ENCODE data around the gene NAIP.
"Not testable (repeated sequence)": the region's sequence is repeated elsewhere in the genome, so short reads cannot be mapped to it uniquely, and the experiment has no call there.

NAIP gene

DNA sequence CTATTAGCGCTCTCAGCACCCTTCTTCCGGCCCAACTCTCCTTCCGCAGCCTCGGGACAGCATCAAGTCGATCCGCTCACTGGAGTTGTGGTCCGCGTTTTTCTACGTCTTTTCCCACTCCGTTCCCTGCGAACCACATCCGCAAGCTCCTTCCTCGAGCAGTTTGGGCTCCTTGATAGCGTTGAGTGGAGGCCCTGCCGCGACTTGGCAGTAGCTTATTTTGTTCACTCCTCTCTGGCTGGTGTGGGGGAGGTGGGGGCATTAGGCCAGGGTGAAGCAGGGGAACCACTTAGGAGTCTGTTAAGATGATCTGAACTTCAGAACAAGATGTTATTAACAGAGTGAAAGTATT, 100.0 kb downstream of the NAIP start:
- DNase-seq (ENCODE audit: low spot score): not testable (repeated sequence)
